Measurements from ENCODE around the gene SLC18A3.

The SLC18A3 gene

DNA sequence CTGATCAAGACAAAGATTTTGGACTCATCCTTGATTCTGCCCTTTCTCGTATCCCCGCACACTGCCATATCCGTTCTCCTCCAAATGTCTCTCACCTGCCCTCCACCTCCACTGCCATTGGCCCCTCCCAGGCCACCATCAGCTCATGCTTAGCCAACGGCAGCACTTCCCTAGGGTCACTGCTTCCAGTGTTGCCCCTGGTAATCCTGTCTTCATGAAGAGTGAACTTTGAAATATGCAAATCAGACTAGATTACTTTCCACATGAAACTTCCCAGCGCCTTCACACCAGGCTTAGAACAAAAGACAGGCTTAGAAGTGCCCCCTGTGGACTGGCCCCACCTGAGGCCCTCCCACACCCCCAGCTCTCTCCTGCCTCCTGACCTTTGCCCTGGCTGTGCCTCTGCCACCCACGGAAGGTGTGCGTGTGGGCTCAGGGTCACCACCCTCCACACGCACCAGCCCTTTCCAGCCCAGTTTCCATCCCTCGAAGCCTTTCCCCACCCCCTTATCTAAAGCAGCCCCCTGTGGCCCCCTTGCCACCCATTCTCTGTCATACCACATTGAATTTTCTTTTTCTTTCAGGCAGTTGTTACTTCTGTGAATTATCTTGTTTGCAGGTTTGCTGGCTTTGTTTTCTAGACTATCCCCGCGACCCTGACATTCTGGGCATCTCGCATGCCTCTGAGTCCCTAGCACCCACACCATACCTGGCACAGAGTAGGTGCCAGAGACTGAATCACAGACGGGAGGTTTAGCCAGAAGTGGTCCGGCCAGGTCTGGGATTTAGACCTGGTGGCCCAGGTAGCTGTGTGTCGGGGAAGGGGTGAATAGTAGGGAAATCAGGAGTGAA is 42.5 kb downstream of the SLC18A3 start:
- DNase-seq: no peak

DNA sequence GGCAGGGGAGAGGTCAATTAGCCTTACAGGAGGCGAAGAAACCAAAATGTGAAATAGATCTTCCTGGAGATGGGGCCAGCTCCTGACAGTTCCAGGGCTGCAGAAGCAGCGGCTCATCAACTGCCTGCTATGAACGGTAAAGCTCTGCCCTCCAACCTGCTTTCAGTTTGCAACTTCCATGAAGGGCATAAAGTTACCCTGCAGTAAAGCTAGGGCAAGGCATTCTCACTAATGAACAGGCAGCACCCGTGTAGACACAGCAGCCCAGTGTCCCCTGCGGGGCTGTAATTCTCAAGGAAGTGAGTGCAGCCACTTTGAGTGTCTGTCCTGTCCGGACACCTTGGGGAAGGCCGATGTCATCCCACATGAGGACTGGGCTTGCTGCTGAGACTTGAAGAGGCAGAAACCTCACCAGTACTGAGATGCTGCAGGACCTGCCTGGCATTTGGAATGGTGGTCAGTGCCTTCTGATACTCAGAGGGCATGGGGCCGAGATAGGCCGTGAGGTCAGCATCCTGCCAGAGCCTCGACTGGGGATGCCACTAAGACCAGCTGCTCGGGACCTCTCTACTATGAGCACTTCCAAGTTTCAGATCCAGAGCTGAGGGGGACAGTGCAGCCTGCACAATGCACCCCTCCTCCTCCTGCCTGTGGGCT is 43.3 kb downstream of the SLC18A3 start:
- DNase-seq: no peak

DNA sequence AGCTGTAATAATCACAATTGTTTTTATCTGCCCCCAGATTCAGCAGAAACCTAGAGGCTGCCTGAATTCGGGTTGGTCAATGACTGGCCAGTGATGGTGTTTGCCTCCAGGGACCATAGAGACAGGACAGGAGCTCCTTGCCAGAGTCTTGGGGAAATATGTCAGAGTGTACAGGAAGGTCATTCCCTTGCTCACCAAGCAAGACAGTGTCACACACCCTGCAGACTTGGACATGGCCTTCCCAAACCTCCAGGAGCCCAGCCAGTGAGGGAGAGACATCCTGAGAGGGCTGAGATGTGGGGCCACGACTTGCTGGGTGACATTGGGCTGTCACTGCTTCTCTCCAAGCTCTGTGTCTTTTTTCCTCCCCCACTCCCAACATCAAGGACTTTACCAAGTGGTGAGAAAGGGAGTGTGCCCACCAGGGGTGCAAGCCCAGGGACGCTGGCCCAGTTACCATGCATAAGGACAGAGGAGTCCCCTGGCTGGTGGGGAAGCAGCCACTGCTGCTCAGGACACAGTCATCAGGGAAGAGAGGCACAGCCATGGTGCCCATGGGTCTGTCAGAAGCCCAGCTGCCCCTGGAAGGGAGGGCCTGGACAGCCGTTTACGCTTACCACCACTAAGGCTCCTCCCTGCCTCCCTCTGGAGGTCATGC is 44.1 kb downstream of the SLC18A3 start:
- DNase-seq: no peak

DNA sequence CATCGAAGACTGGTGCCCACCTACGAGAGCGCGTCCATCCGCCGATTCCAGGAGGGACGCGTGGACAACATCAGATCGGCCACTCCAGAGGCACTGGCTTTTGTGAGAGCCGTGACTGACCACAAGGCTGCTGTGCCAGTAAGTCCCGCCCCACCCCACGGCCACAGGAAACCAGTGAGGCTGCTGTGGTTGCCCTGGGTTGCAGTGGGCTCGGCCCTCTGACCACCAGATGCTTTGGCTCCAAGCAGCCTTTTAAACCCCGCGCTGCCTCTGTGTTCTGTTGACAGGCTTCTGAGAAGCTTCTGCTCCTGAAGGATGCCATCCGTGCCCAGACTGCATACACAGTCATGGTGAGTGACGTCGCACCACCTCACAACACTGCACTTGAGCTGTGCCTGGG is 45.0 kb downstream of the SLC18A3 start:
- DNase-seq: no peak

DNA sequence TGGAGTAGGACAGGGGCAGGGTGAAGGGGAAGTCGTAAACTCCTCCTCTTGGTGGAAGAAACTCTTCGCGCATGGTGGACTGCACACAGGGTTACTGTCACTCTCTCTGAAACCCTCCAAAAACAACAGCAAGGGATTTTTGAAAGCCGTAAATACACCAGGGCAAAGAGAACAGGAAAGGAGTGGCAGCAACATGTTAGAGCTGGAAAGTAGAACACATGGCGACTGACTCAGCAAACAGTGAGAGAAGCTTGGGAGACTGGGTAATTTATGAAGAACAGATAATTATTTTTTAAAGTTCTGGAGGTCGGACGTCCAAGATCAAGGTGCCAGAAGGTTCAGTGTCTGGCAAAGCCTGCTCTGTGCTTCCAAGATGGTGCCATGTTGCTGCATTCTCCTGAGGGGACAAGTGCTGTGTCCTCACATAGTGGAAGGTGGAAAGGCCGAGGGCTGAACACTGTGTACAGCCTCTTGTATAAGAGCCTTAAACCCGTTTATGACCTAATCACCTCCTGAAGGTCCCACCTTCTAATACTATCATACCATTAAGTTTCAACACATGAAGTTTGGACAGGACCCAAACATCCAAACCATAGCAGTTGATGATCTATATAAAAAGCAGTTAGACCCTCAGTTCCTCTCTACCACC is 46.9 kb downstream of the SLC18A3 start:
- no peak for DNase-seq

DNA sequence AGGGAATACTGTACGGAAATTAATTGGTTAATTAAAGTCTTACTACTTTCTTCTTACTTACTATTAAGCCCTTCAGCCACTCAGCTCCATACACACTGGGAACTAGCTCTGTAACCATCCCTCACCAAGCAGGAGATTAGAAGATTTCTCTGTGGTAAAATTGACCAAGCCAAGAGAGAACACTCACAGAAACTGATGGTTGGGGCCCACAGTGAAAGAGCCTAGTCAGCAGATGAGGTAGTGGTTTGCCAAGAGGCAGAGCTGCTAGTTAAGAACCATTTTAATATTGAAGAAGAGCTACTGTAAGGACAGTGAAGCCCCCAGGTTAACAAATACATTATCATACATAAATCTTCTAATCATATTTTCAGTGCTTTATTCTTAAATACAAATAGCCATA is 47.5 kb downstream of the SLC18A3 start:
- no peak for DNase-seq

DNA sequence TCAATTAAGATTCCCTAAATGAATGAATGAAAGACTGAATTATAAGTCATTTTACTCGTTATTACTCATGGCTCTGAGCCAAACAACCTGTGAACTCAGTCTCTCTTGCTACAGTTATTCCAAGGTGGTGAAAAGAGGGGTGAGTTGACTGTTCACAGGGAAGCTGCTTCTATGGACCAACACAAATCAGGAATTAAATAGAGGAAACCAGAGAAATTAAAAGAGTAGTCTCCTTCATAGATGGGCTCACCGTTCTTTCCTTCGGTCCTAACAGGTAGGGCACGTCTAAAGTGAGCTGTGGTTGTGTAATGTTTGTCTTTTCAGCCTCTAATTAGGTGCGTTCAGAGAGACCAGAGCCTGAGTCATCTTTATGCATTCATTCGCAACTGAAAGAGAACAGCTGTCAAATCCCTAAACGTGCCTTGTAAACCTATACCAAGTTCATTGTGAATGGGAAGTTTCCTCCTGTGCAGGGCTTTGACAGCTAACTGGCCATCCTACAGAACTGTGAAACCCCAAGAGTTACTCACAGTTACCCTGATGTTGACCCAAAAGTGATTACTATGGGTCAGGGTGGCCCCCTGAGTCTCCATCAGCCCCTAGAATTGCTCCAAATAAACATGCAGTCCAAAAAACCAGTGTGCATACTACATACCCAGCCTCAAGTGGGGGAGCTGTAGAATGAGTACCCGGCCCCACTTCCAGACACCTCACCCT is 51.2 kb downstream of the SLC18A3 start:
- DNase-seq: no peak
